Ovary (tissue), 9 donors: ENCODE results near the gene CACNG7. TPM values are rescaled to one million over a fixed set of nuclear protein-coding genes. Genes with fewer than 3 reads are reported as not detected.

Experiments
- DNase-seq, 5 donors: peaks; one replicate each; pipeline ENCODE4 v3.0.0-alpha.2; 2019 to 2020
- H3K27ac ChIP-seq, 2 donors: fragments of 200-600 bp; one replicate each; pipeline versions ENCODE4 v1.5.1 to v1.8.0; 2019 to 2022
- H3K27me3 ChIP-seq: fragments of 200-600 bp; one replicate; pipeline ENCODE4 v1.8.0; 2022
- H3K36me3 ChIP-seq: fragments of 200-600 bp; sonication (generic); one replicate; pipeline ENCODE4 v1.5.1; 2019
- H3K4me1 ChIP-seq: one replicate; pipeline ENCODE4 v1.8.1; 2013; ENCODE audit warnings: mild to moderate bottlenecking, moderate library complexity; ENCODE audit not compliant: insufficient read depth
- H3K4me3 ChIP-seq: fragments of 200-600 bp; sonication (generic); one replicate; pipeline ENCODE4 v1.5.1; 2017
- H3K9me3 ChIP-seq, 2 donors: fragments of 200-600 bp in 1 of 2; sonication (generic) in 1 of 2; one replicate each; pipeline versions ENCODE4 v1.5.1 to v1.8.1; 2013 to 2019; ENCODE audit warnings: mild to moderate bottlenecking in 1 of 2, moderate library complexity in 1 of 2
- EP300 ChIP-seq: sonication (generic); formaldehyde crosslinking; IDR thresholded peaks from one replicate; pipeline ENCODE4 v1.6.1; 2017; ENCODE audit warnings: antibody characterized with exemption
- POLR2A ChIP-seq: fragments of 450-650 bp; IDR thresholded peaks from one replicate; pipeline ENCODE4 v1.6.1; 2017; ENCODE audit warnings: antibody characterized with exemption, mild to moderate bottlenecking, moderate library complexity
- WGBS, 3 donors: extraction: QIAGEN DNeasy Blood & Tissue Kit in 1 of 3; methylation state at CpG; one replicate each; pipeline versions ENCODE4 v1.1.5 to v1.1.7; 2013 to 2017; 5-methylcytosine and 5-hydroxymethylcytosine counted together
- intact Hi-C, 4 donors: fragments of 100-400 bp; cut with DNase I; formaldehyde crosslinking; loops; one replicate each; pipeline versions ENCODE4 v1.11.0 to v1.15.1; 2022 to 2023
- polyA plus RNA-seq, 2 donors: library from polyadenylated mRNA; stranded (reverse); fragments of 200-250 nt in 1 of 2; fragments of 350-450 nt in 1 of 2; fragmentation: Illumina TruSeq in 1 of 2; extraction: RNeasy Lipid Tissue Mini Kit (QIAGEN cat#74804) in 1 of 2; gene quantifications; one replicate each; pipeline ENCODE4 v1.2.3, GENCODE V29; 2013 to 2014
- total RNA-seq, 7 donors: library from RNA; depleted of rRNA in 2 of 7; stranded (reverse); fragments of >200 nt in 2 of 7; fragmentation: NEBNext Ultra II Directional in 3 of 7; extraction: Animal tissue kit (Norgen Biotek cat#: 25700) in 3 of 7; gene quantifications; one replicate each; pipeline versions ENCODE4 v1.1.0 to v1.2.4, GENCODE V29; 2016 to 2023
- TF ChIP-seq, protein P1 (sequence below), 3 donors: fragments of 450-650 bp in 2 of 3; fragments of 200-600 bp in 1 of 3; IDR thresholded peaks; one replicate each; pipeline versions ENCODE4 v1.5.1 to v1.8.0; 2016 to 2022; ENCODE audit warnings: antibody characterized with exemption in 3 of 3, mild to moderate bottlenecking in 1 of 3
- donor health status: DM: no; HTN: no; CAD: no; lungs with moderate emphysema.
- donor health status: DM: no; HTN: no; CAD: no.
- donor health status: Bipolar disorder and iron deficiency.
- donor health status: DM: yes; HTN: yes; CAD: no.
- donor health status: DM: no; HTN: no; CAD: no.
- donor health status: DM: yes; HTN: yes; CAD: no.

The CACNG7 gene
- total and polyA plus RNA-seq, 9 donors, result 0.02 TPM; not detected in 8

DNA sequence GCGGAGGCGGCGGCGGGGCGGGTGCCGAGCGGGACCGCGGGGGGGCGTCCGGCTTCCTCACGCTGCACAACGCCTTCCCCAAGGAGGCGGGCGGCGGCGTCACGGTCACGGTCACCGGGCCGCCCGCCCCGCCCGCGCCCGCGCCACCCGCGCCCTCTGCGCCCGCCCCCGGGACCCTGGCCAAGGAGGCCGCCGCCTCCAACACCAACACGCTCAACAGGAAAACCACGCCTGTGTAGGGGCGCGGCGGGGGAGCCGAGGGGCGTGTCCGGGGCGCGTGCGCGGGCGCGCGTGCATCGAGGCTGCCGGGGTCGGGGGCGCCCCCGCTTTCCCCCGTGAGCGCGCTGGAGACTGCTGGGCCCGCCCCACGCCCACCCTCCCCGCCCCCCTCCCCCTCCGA lies 73.5 kb downstream of the CACNG7 start:
- Histone ChIP-seq H3K9me3 (peaks cover 0 to 11% of the 10 kb centered on the region in 2 donors), H3K4me3 (no peak overlapping the region), H3K4me1 (no peaks in the 10 kb centered on the region), H3K36me3 (no peaks in the 10 kb centered on the region), H3K27me3 (no peaks in the 10 kb centered on the region), H3K27ac (no peak overlapping the region)
- intact Hi-C loops, result no loop called here
- TF ChIP-seq, protein P1, sequence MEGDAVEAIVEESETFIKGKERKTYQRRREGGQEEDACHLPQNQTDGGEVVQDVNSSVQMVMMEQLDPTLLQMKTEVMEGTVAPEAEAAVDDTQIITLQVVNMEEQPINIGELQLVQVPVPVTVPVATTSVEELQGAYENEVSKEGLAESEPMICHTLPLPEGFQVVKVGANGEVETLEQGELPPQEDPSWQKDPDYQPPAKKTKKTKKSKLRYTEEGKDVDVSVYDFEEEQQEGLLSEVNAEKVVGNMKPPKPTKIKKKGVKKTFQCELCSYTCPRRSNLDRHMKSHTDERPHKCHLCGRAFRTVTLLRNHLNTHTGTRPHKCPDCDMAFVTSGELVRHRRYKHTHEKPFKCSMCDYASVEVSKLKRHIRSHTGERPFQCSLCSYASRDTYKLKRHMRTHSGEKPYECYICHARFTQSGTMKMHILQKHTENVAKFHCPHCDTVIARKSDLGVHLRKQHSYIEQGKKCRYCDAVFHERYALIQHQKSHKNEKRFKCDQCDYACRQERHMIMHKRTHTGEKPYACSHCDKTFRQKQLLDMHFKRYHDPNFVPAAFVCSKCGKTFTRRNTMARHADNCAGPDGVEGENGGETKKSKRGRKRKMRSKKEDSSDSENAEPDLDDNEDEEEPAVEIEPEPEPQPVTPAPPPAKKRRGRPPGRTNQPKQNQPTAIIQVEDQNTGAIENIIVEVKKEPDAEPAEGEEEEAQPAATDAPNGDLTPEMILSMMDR (IDR thresholded peaks at IDR 0.05), result no peak
- no peak for TF ChIP-seq POLR2A
- TF ChIP-seq EP300, result no peak
- DNase-seq, result no peak
- WGBS, 3 donors, result 0 to 5% (median 1%) methylated on average over 15 to 57 of the region's 61 CpGs

DNA sequence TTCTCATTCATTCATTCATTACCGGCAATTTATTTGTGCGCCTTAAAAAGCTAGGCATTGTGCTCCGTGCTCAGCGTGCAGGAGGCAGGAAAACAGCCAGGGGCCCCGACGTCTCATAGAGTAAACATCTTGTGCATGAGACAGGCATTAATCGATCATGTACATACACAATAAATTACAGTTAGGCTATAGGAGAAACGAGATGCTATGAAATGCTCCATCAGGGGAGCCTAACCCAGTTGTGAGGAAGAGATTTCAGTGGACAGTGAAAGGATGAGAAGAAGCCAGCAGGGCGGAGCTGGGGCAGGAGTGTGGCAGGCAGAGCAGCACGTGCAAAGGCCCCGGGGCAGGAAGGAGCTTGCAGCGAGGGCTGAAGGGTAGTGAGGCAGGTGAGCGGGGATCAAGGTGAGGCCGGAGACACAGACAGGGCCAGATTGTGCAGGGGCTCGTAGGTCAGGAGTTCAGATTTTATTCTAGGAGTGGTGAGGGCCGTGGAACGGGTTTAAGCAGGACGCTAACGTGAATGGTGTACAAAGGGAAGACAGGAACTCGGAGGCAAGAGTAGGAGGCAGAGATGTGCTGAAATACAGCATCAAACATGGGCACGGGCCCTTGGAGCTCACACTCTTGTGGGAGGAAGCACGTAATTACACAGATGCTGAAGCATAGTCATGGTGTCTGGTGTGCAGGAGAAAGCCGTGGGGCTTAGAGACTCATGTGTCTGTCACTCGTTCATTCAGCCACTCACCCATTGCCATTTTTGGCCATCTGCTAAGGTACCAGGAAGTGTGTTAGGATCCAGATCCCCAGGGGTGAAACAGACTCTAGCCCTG lies 74.6 kb downstream of the CACNG7 start:
- H3K4me3 ChIP-seq, result no peak overlapping the region
- peaks cover 0 to 8% of the 10 kb centered on the region in 2 donors for H3K9me3 ChIP-seq
- DNase-seq, result no peak
- H3K4me1 ChIP-seq, result no peaks in the 10 kb centered on the region
- intact Hi-C loops, result no loop called here
- H3K27ac ChIP-seq, result no peak overlapping the region
- WGBS, 3 donors, result 74 to 82% (median 78%) methylated on average over 24 of the region's 24 CpGs
- H3K27me3 ChIP-seq, result no peaks in the 10 kb centered on the region
- H3K36me3 ChIP-seq, result no peaks in the 10 kb centered on the region
- TF ChIP-seq, protein P1 (IDR thresholded peaks at IDR 0.05), result no peak
- TF ChIP-seq POLR2A, result no peak
- TF ChIP-seq EP300, result no peak

DNA sequence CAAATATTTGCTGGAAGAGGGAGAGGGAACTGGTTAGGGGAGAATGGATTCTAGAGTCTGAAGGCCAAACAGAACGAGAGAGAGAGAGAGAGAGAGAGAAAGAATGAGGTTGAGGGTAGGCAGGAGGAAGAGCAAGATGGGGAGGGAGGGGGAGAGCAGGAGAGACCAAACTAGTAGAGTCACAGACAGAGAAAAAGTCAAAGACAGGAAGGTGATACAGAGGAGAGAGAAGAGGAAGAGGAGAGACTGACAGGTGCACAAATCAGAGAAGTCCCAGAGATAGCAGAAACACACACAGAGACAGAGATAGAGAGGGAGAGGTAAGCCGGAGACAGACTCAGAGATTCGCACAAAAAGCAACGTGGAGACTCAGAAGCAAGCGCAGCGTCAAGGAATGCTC lies 76.8 kb downstream of the CACNG7 start:
- Histone ChIP-seq H3K36me3 (no peaks in the 10 kb centered on the region), H3K9me3 (peaks cover 0 to 8% of the 10 kb centered on the region in 2 donors), H3K4me3 (no peak overlapping the region), H3K27me3 (no peaks in the 10 kb centered on the region), H3K27ac (no peak overlapping the region), H3K4me1 (no peaks in the 10 kb centered on the region)
- intact Hi-C loops, result no loop called here
- no peak for DNase-seq
- 69 to 73% (median 72%) methylated on average over 6 of the region's 6 CpGs for WGBS, 3 donors
- TF ChIP-seq EP300 (no peak), POLR2A (no peak)
- TF ChIP-seq, protein P1 (IDR thresholded peaks at IDR 0.05), result no peak

DNA sequence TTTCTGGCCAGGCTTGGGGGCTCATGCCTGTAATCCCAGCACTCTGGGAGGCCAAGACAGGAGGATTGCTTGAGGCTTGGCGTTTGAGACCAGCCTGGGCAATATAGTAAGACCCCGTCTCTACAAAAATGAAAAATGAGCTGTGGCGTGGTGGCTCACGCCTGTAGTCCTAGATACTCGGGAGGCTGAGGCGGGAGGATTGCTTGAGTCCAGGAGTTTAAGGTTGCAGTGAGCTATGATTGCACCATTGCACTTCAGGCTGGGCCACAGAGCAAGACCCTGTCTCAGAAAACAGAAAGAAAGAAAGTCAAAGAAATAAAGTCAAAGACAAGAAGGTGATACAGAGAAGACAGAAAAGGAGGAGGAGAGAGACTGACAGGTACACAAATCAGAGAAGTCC lies 79.9 kb downstream of the CACNG7 start:
- DNase-seq, result no peak
- no peaks in the 10 kb centered on the region for H3K27me3 ChIP-seq
- H3K4me3 ChIP-seq, result no peak overlapping the region
- no peak overlapping the region for H3K27ac ChIP-seq
- 83 to 88% (median 84%) methylated on average over 6 of the region's 6 CpGs for WGBS, 3 donors
- no peaks in the 10 kb centered on the region for H3K4me1 ChIP-seq
- intact Hi-C loops, result no loop called here
- TF ChIP-seq POLR2A (no peak), EP300 (no peak)
- TF ChIP-seq, protein P1 (IDR thresholded peaks at IDR 0.05), result no peak
- no peaks in the 10 kb centered on the region for H3K9me3 ChIP-seq
- H3K36me3 ChIP-seq, result no peaks in the 10 kb centered on the region
